Measurements from ENCODE around the gene HLA-B. TPM values are rescaled to one million over a fixed set of nuclear protein-coding genes. Genes with fewer than 3 reads are reported as not detected.

HLA-B gene
- total RNA-seq, 1 experiment from 2014 or later: 55.4 TPM

DNA sequence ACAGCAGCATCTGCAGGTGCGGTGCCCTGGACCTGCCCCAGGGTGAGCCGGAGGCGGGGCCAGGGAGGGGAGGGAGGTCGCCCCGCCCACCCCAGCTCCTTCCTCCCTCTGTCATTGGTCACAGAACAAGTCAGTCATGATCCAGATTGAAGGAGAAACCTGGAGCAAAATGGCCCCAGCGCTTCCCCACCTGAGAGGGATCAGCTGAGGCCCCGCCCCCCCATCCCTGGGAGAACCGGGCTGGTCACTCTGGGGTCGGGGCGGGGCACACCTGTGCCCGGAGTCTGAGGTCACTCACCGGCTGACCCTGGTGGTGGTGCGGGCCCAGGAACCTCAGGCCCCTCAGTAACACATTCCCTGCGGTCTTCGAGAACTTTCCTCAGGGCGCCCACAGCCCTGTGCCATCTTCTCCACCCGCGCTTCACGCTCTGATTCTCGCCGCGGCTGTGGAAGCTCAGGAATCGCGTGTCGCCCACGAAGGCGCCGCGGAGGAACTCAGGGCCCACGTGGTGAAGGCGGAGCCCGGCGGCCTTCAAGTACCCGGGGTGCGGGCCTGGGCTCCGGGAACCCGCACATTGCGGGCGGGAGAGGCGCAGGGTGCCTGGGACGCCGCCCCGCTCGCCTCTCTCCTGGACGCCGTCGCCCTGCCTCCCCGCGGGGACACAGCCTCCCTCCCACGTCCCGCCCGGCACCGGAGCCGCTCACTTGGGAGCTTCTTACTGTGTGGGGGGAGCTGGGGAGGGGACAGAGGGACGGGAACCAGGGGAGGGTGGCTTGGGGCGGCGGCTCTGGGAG is 48.7 kb downstream of the HLA-B start:
- Histone ChIP-seq H4K20me1 (ENCODE audit: low read length) (no peaks in the 10 kb centered on the region), H3K36me3 (ENCODE audit: low read depth, low read length) (no peaks in the 10 kb centered on the region), H2AFZ (ENCODE audit: low read length) (no peak overlapping the region), H3K4me1 (ENCODE audit: insufficient read depth, low read length) (no peaks in the 10 kb centered on the region), H3K9me2 (replicated peaks; ENCODE audit: low read length) (no peaks in the 10 kb centered on the region), H3K4me3 (ENCODE audit: low read length) (no peak overlapping the region), H3F3A (ENCODE audit: low read length, unreplicated experiment) (no peaks in the 10 kb centered on the region), H3K27ac (ENCODE audit: low read length) (no peak overlapping the region), H3K27me3 (ENCODE audit: low read length) (0 out of 2 replicates have a peak, but pooled peaks cover 5% of the 10 kb centered on the region), H3K9ac (ENCODE audit: low read length) (no peak overlapping the region), H3K4me2 (ENCODE audit: low read length) (no peak overlapping the region), H3K79me2 (ENCODE audit: low read length) (no peaks in the 10 kb centered on the region), H3K9me3 (ENCODE audit: low read length) (no peaks in the 10 kb centered on the region)
- intact Hi-C loops (cut with micrococcal nuclease): no loop called here
- ChIA-PET POLR2A (ENCODE audit: unreplicated experiment) (no interaction called here), CTCF (no interaction called here)
- TF ChIP-seq CTCF (conservative IDR thresholded peaks at IDR 0.05; ENCODE audit: low read depth, low read length) (no peak), EZH2 (IDR thresholded peaks at IDR 0.05; ENCODE audit: low read length, unreplicated experiment) (no peak), EZH2phosphoT487 (IDR thresholded peaks at IDR 0.05; ENCODE audit: borderline replicate concordance, low read length) (no peak)
- no peak for DNase-seq
- no peak for ATAC-seq
- no TSS peak for BruUV-seq (replicated peaks)

DNA sequence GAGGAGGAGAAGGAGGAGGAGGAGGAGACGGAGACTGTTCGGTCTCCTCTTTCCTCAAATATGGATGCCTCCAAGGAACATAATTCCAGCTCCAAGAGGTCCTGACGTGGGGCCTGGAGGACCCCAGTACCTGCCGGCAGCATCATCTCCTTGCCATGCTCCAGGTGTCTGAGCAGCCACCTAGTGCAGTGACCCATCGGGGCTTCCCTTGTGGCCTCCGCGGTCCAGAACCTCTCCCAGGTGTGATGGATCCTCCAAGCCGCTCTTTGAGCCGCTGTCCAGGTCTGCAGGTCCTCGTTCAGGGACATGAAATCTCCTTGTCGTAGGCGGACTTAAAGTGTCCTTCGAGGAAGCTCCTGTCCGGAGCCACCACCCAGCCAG is 49.3 kb downstream of the HLA-B start:
- H3K27me3 ChIP-seq (ENCODE audit: low read length): 0 out of 2 replicates have a peak, but pooled peaks cover 5% of the 10 kb centered on the region

More for the DNA sequence above, 49.3 kb downstream of the HLA-B start:
- no peaks in the 10 kb centered on the region for H4K20me1 ChIP-seq (ENCODE audit: low read length)
- no peaks in the 10 kb centered on the region for H3K79me2 ChIP-seq (ENCODE audit: low read length)
- ChIA-PET CTCF (no interaction called here), POLR2A (ENCODE audit: unreplicated experiment) (interaction anchor here (0.7 kb wide), 1 partner anchor 13 kb away, joined by 3 read pairs; no protein-coding TSS in a partner anchor)
- H3K36me3 ChIP-seq (ENCODE audit: low read depth, low read length): no peaks in the 10 kb centered on the region
- no peaks in the 10 kb centered on the region for H3K4me1 ChIP-seq (ENCODE audit: insufficient read depth, low read length)
- TF ChIP-seq CTCF (conservative IDR thresholded peaks at IDR 0.05; ENCODE audit: low read depth, low read length) (no peak), EZH2 (IDR thresholded peaks at IDR 0.05; ENCODE audit: low read length, unreplicated experiment) (no peak), EZH2phosphoT487 (IDR thresholded peaks at IDR 0.05; ENCODE audit: borderline replicate concordance, low read length) (no peak)
- no peaks in the 10 kb centered on the region for H3K9me3 ChIP-seq (ENCODE audit: low read length)
- no peak for DNase-seq
- H3F3A ChIP-seq (ENCODE audit: low read length, unreplicated experiment): no peaks in the 10 kb centered on the region
- no peak overlapping the region for H3K27ac ChIP-seq (ENCODE audit: low read length)
- H3K4me2 ChIP-seq (ENCODE audit: low read length): no peak overlapping the region
- ATAC-seq: no peak
- no peaks in the 10 kb centered on the region for H3K9me2 ChIP-seq (replicated peaks; ENCODE audit: low read length)
- H3K9ac ChIP-seq (ENCODE audit: low read length): no peak overlapping the region
- no TSS peak for BruUV-seq (replicated peaks)
- no peak overlapping the region for H2AFZ ChIP-seq (ENCODE audit: low read length)
- intact Hi-C loops (cut with micrococcal nuclease): no loop called here
- no peak overlapping the region for H3K4me3 ChIP-seq (ENCODE audit: low read length)

All from PC-3 (cell line).